ENCODE data around the gene CPXM2. TPM values are rescaled to one million over a fixed set of nuclear protein-coding genes. Genes with fewer than 3 reads are reported as not detected.

The CPXM2 gene
- polyA plus RNA-seq, 5 donors: 1.5 to 4.8 (median 2.2) TPM

DNA sequence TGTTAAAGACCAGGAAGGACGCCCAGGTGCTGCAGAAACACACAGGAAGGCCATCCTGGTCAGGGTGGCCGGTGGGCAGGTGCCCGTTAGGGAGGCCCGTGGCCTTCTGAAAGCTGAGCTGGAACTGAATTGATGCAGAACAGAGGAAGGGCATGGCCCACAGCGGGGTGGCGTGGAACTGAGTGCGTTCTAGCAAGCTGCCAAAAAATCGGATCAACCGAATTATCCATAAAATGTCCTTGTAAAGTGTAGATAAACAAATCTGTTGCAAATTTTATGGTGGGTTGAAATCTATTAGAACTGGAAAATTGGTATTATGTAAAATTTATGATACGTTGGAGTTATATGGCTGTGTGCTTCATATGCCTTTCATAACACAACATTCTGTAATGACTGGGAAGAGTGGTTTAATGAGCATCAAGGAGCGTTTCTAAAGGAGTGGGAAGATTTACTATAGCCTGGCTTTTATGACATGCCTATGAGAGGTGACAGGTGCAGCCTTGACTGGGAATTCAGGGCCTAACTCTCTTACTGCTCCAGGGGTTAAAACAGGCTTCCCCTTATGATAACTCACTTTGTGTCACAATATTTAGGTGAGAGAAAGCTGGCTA lies 117.4 kb downstream of the CPXM2 start:
- no peak for DNase-seq

DNA sequence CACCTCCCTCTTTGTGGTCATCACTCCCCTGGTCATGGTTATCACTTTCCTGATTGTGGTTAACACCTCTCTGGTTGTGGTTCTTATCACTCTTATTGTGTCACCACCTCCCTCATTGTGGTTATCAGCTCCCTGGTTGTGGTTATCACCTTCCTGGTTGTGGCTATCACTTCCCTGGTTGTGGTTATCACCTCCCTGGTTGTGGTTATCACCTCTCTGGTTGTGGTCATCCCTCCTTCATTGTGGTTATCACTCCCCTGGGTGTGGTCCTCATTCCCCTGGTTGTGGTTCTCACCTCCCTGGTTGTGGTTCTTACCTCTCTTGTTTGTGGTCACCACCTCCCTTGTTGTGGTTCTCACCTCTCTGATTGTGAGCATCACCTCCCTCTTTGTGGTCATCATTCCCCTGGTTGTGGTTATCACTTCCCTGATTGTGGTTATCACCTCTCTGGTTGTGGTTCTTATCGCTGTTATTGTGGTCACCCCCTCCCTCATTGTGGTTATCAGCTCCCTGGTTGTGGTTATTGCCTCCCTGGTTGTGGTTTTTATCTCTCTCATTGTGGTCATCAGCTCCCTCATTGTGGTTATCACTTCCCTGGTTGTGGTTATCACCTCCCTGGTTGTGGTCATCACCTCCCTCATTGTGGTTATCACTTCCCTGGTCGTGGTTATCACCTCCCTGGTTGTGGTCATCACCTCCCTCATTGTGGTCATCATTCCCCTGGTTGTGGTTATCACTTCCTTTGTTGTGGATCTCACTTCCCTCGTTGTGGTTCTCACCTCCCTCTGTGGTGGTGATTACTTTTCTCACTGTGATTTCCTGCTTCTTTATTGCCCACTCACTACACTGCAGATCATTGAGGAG lies 118.7 kb downstream of the CPXM2 start:
- DNase-seq: no peak

DNA sequence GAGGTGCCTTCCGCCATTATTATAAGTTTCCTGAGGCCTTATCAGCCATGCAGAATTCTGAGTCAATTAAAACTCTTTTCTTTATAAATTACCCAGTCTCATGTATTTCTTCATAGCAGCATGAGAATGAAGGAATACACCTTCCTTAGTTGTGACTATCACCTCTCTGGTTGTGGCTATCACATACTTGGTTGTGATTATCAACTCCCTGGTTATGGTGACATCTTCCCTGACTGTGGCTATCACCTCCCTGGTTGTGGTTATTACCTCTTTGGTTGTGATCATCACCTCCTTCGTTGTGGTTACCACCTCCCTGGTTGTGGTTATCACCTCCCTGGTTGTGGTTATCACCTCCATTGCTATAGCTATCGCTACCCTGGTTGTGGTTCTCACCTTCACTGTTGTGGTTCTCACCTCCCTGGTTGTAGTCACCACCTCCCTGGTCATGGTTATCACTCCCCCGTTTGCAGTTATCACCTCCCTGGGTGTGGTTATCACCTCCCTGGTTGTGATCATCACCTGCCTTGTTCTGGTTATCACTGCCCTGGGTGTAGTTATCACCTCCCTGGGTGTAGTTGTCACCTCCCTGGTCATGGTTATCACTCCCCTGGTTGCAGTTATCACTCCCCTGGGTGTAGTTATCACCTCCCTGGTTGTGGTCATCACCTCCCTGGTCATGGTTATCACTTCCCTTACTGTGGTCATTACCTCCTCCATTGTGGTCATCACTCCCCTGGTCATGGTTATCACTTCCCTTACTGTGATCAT lies 119.5 kb downstream of the CPXM2 start:
- DNase-seq: no peak

DNA sequence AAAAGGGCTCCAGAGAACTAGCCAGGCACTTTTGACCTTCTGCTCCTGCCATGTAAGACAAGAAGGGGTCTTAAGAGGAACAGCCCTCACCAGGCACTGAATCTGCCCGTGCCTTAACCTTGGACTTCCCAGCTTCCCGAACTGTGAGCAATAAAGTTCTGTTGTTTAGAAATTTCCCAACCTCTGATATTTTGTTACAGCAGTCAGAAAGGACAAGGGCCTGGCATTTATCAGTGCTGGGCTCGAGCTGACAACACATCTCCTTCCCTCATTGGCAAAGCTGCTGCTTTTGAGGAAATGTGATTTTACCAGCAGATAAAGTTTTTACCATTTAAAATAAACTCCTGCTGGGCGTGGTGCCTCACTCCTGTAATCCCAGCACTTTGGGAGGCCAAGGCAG lies 122.0 kb downstream of the CPXM2 start:
- DNase-seq: no peak

DNA sequence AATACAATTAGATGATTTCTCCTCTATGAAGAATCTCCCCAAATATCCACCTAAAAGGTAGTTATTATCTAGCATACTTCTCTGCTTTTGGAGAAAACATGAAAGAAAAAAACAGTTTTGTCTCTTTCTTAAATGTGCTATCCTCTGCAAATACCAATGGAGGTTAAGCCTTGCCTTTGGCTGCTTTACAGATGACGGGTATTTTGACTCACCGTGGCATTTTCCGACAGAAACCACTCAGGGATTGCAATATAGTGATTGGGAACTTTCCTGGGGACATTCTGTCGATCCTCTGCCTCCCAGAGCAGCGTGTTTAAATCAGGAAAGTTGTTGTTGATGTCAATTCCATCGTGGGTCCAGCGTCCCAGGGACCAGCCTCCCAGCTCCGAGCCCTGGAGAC lies 124.8 kb downstream of the CPXM2 start:
- no peak for DNase-seq

DNA sequence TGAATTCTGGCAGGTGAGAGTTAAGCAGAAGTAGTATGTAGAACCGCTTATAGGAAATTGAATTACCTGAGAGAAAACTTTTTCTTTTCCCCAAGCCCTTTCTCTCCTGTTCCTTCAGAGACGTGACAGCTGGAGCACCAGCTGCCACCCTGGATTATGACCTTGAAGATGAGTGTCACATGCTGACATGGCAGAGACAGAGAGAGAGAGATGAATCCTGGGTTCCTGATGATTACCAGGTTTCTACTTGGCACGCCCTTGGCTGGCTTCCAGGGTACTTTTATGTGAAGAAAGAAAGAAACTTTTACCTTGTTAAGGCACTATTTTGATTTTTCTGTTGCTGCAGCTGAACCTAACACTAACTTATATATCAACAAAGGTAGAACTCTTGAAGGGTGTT lies 125.6 kb downstream of the CPXM2 start:
- DNase-seq: no peak

DNA sequence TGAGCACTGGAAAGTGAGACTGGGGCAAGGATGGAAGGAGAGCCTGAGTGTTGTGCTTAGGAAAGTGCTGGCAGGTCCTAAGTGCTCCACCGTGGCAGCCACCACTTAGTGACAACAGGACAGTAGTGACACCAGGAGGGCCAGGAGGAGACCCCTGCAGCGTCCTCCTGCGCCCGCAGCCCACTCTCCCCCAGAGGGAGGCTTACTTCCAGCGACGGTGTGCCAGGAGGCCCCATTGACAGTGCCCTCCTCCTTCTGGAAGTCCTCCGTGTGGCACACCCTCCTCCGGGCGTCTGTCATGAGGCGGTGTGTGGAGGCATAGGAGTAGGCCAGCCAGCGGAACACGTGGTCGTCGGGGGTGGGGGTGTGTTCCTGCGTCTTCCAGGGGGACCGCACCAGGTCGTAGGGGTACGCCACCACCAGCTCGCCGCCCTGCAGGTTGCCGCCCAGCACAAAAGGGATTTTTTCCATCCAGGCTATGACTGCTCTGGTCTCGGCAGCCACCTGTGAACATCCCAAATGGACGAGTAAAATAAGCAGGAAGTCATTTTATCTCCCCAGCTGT lies 129.9 kb downstream of the CPXM2 start:
- DNase-seq: no peak

DNA sequence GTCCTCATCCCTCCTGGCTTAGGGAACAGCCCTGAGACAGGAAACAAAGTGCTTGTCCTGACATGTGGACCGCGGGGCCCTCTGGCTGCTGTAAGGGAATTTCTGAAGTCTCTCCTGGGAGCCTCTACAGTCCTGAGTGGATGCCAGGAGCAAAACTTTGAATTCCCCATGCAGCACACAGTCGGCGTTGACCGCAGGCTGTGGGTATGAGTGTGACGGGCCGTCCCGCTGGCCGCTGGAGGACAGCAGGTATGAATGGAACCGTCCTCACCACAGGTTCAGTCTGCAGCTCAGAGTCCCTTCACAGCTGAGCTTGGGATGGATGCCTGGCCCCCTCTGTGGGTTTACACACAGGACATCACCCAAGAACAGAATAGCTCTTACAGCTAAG lies 130.6 kb downstream of the CPXM2 start:
- no peak for DNase-seq

DNA sequence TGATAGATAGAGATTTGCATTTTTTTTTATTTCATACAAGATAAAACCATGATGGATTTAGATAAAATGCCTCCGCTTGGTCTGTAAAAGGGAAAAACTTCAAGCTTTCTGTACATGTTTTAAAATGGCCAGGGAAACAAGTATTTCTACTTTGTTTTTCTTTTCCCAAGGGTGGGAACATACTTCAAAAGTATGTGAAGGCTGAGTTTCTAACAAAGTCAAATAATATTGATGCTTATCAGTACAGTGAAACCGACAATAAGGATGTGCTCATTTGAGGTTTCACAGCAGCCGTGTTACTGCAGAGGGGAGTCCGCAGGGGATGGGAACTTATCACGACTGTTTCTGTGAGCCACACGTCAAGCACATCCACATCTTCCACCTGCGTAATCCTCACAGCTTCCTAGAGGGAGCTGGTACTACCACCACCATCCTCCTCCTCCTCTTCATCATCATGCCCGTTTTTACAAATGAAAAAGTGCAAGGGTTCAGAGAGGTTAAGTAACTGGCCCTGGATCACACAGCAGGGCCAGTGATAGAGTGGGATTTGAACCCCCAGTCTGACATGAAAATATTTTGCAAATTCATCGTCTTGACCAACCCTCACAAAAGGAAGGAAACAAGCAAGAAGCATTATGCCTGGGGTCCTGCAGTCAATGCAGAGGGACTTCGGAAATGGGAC lies 131.1 kb downstream of the CPXM2 start:
- DNase-seq: no peak

DNA sequence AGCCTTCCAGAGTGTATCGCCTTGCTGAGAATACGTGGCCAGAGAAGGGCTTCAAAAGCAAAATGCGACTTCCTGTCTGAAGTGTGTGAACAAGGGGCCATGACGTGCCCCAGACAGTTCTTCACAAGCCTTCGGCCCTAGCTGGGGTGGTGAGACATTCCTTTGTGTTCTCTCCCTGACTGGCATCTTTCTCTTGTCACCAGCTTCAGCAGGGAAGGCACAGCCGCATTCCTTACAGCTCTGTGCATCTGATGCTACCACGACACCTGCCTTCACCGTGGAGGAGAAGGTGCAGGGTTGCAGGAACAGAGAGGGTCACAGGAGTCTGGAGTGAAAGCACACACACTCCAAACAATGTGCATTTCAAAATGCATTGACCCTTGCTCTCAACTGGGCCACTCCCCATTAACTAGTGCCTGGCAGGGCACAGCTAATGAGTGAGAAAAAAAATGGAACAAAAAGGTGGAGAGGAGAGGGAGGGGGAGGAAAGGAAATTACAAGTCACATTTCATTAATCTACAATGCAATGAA lies 132.0 kb downstream of the CPXM2 start:
- no peak for DNase-seq

DNA sequence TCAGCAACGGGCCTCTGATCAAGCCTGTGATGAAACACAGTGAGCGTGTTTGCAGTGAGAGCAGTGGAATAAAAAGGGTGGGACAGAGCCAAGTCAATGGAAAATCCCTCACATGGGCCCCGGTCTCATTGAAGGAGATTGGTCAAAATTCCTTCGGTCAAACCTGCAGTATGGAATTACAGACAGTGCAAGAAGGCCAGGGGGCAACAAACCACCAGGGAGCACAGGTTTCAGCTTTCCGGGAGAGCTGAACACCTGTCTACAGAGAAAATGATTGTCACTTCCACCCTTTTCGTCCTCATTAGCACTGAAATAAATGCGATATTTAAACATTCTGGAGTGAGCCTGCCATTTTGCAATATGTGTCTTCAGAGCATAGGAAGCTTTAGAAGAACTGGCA lies 132.6 kb downstream of the CPXM2 start:
- no peak for DNase-seq

DNA sequence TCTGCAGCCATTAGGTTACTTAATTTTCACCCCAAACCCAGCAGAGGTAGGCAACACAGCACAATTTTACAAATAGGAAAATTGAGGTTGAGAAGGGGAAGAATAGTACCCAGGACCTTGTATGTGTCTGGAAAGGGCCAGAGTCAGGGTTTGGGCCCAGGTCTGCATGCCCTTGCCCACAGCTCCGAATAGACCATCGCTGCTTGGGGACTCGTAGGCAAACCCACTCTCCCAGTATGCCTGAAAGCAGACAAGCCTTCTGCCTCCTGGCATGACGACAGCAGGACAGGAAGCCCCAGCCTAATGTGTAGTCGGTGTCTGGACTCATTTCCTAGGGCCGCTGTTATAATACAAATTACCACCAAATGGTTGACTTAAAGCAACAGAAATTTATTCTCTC lies 133.8 kb downstream of the CPXM2 start:
- no peak for DNase-seq

DNA sequence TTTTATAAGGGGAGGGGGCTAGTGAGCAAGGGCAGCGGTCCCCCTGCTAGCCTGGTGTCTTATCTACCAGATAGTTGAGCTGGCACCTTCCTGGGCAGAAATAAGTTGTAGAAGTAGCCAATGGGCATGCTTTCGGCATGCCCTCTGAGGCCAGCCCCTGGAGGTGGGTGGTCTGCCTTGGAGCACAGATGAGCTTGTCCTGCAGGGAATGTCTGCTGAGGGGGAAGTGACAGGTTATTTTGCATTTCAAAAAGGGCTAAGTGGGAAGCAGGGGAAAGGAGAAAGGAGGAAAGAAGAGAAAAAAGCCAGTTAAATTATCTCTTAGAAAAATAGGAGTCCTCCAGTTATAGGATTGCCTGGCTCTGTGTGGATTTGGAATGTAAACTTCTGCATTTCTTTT lies 136.5 kb downstream of the CPXM2 start:
- DNase-seq: no peak

DNA sequence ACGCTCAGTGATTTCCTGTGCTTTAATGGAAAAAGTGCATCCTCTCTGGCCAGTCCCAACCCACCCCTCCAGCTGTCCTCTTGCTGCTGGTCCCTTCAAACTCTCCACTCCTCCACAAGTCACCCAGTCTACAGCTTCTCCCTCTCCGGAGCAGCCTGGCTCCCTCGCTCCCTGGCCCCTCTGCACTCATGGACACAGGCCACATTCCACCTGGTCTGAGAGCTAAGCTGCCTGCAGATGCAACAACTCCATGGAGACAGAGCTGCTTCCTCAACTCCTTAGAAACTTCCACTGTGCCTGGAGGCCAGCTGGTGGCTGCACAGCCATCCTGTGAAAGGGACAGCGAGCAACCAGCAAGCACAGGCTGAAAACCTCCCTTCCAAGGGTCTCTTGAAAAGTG lies 137.5 kb downstream of the CPXM2 start:
- no peak for DNase-seq

DNA sequence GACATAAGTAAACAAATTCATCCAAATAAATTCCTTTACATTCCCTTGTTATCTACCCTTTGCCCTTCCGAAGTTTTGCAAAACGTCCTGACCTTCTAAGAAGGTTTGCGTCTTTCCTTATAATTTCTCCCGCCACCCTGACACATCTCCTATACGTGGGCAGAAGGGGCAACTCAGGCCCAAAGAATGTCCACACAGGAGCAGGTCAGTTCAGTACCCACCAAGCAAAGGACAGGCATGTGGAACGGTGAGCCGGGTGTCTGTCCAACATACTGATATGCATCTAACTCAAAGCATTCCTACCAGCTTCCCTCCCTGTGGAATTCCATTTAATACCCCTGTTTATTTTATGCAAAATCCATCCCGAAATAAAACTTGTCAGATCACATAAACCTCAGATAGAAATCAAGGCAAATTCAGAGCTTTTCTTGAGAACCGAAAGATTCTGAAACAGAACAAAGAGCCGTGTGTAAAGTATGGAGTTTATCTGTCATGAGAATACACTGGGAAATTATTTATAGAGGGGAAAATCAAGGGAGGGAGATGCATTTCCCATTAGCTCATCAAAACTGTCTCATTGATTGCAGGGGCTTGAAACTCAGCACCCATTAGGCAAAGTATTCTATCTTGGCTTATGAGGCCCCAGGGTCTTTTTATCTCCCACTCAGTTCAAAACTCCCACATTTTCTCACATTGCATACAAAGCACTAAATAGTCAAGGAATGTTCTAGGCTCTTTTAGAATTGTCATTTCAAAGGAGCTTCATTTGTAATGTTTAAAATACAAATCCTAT lies 140.1 kb downstream of the CPXM2 start:
- DNase-seq: no peak

DNA sequence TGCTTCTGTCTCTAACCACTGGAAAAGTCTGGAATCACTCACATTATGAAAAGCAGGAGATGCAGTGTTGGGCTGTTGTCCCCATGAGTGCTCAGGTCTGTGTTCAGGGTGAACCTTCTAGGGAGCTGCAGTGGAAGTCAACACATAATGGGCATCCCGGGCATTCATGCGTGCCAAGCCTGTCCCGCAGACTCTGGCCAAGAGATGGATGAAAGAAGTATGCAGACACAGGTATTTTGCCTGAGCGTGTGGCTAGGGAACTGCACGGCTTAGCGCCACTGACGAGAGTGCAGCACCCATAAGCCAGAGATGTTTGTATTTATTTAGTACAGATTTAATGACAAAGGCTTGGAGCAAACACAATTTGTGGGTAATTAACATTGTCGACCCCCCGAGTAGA lies 140.7 kb downstream of the CPXM2 start:
- DNase-seq: no peak

DNA sequence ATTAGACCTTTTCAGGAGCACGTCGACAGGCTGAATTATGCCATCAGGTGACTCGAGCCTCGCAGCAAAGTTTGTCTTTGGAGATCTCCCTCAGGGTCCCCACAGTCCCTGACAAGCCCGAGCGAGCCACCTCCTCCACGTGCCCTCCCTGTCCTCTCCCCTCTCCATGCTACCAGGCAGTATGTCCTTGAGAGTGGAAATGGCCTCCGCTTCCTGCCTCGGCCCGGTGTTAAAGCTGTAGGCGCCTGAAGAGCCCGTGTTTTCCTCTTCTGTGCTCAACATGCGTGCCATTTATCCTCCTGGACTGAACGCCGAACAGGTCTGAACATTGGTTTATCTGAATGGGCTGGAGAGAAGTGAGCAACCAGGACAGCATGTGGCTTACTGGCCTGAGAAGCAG lies 142.9 kb downstream of the CPXM2 start:
- no peak for DNase-seq

DNA sequence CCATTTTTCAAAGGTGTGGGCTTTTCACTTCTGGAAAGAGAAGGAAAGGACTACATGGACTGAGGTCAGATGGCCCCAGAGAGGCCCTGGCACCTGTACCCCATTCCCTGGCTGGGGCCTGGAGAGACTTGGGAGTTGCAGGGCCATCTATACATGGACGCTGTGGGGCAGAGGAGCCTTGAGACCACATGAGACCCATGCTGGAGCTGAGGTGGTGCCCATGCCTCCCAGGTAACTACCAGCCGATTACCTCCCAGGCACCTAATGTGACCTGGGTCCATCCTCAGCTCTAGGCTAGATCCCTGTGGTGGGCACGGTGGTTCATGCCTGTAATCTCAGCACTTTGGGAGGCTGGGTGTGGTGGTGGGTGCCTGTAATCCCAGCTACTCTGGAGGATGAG lies 144.2 kb downstream of the CPXM2 start:
- DNase-seq: no peak

DNA sequence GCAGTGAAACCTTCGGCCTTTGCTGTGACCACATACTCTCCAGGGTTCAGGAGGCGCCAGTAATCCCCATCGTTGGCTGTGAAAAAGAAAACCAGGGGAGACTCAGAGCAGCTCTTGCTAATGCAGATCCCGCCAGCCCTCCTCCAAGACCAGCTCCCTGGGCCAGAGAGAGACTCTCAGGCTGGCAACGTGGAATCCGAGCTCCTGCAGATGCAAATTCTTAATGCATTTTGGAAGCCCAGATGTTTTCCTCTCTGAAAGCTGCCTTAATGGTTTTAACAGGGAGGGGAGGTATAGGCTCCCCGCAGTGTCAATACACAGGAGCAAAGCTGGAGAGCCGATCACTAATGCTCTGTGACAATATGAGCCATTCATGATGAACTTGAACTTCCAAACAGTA lies 144.7 kb downstream of the CPXM2 start:
- DNase-seq: no peak

DNA sequence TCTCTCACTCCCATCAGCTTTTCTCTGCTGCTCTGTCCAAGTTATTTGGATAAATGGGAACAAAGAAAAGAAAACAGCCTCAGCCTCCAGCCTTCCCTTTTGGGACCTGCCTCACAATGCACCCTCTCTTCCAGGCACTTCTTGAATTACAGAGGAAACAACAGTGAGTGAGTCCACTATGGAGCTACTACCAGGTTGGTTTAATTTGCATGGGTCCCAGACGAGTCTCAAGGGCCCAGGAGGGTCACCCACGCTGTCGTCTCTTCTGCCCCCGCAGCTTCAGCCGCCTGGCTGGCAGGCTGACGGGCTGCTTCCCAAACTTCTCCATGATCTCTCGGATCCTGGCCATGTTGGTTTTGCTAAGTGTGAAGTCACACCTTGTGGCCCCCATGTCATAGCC lies 145.1 kb downstream of the CPXM2 start:
- DNase-seq: no peak

DNA sequence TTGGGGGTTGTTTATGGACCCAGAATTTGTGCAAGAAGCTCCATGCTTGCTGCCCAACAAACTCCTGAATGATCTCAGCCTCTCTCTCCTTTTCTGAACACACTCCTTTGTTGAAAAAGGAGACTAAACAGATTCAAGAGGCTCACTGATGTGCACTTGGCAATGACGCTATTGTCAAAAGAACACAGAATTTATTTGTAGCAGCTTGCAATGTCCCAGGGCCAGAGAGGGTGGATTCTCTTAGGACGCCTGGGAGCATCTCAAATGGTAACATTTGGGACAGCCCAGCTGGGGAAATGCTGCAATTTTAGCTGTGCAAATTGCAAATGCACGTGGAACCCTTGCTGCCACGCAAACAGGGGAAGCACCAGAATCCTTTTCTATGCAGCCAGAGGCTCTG lies 145.5 kb downstream of the CPXM2 start:
- no peak for DNase-seq
